ENCODE results near the gene PCMTD2. TPM values are rescaled to one million over a fixed set of nuclear protein-coding genes. Genes with fewer than 3 reads are reported as not detected.

PCMTD2 gene
- total RNA-seq, 1 donor from 2014 or later = 45.2 TPM

- H3K4me3 ChIP-seq = no peak overlapping the region
- H3K9me3 ChIP-seq = no peaks in the 10 kb centered on the region
- no peak overlapping the region for H3K27ac ChIP-seq
- no peak for TF ChIP-seq POLR2AphosphoS5 (IDR thresholded peaks at IDR 0.05; ENCODE audit: insufficient read depth in 1 of 2, low read depth in 1 of 2)
- no peak for TF ChIP-seq CTCF (IDR thresholded peaks at IDR 0.05)
- no peak for TF ChIP-seq POLR2A (IDR thresholded peaks at IDR 0.05)
- H3K4me1 ChIP-seq = peaks cover 18% of the 10 kb centered on the region
- H3K27me3 ChIP-seq = no peaks in the 10 kb centered on the region
- DNase-seq (ENCODE audit: extremely low spot score in 2 of 2) = no peak
- intact Hi-C loops (cut with DNase I) = no loop called here
- H3K36me3 ChIP-seq = no peaks in the 10 kb centered on the region
These were observed 39.5 kb upstream of the PCMTD2 start for GRCh38 chr20:64216036-64216435.

GRCh38 chr20:64216910-64217309 lies 38.6 kb upstream of the PCMTD2 start:
- no peaks in the 10 kb centered on the region for H3K27me3 ChIP-seq
- no peak for DNase-seq (ENCODE audit: extremely low spot score in 2 of 2)
- no peak overlapping the region for H3K27ac ChIP-seq
- intact Hi-C loops (cut with DNase I) = no loop called here
- H3K9me3 ChIP-seq = no peaks in the 10 kb centered on the region
- H3K4me1 ChIP-seq = peaks cover 18% of the 10 kb centered on the region
- no peak for TF ChIP-seq POLR2AphosphoS5 (IDR thresholded peaks at IDR 0.05; ENCODE audit: insufficient read depth in 1 of 2, low read depth in 1 of 2)
- H3K4me3 ChIP-seq = no peak overlapping the region
- no peaks in the 10 kb centered on the region for H3K36me3 ChIP-seq

GRCh38 chr20:64217539-64218221 lies 37.9 kb upstream of the PCMTD2 start:
- Histone ChIP-seq H3K36me3 (no peaks in the 10 kb centered on the region), H3K27me3 (no peaks in the 10 kb centered on the region), H3K9me3 (no peaks in the 10 kb centered on the region), H3K27ac (no peak overlapping the region), H3K4me3 (no peak overlapping the region), H3K4me1 (peaks cover 13% of the 10 kb centered on the region)
- DNase-seq (ENCODE audit: extremely low spot score in 2 of 2) = no peak
- intact Hi-C loops (cut with DNase I) = no loop called here
- TF ChIP-seq CTCF (IDR thresholded peaks at IDR 0.05) (no peak), POLR2AphosphoS5 (IDR thresholded peaks at IDR 0.05; ENCODE audit: insufficient read depth in 1 of 2, low read depth in 1 of 2) (no peak), POLR2A (IDR thresholded peaks at IDR 0.05) (no peak)

DNA sequence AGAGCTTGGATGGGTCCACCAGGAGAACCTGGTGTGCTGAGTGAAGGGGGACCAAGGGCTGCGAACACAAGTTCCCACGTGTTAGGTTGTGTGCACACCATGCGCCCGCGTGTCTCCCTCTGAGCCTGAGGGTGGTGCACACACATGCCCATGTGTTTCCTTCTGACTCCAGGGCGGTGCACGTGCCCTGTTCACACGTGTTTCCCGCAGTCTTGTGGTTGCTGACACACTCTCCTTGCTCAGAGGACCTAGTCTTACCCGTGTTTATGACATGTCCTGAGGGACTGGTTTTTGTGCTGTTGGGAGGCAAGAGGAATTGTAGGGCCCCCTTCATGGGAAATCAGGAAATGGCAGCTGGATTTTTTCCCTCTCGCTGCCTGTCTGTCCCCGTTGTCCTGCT lies 36.3 kb upstream of the PCMTD2 start:
- intact Hi-C loops (cut with DNase I) = no loop called here
- no peak for DNase-seq (ENCODE audit: extremely low spot score in 2 of 2)
- H3K4me1 ChIP-seq = peaks cover 10% of the 10 kb centered on the region
- H3K36me3 ChIP-seq = no peaks in the 10 kb centered on the region
- no peak overlapping the region for H3K4me3 ChIP-seq
- TF ChIP-seq POLR2AphosphoS5 (IDR thresholded peaks at IDR 0.05; ENCODE audit: insufficient read depth in 1 of 2, low read depth in 1 of 2) = no peak
- TF ChIP-seq CTCF (IDR thresholded peaks at IDR 0.05) = no peak
- TF ChIP-seq POLR2A (IDR thresholded peaks at IDR 0.05) = no peak
- no peaks in the 10 kb centered on the region for H3K27me3 ChIP-seq
- H3K27ac ChIP-seq = no peak overlapping the region
- no peaks in the 10 kb centered on the region for H3K9me3 ChIP-seq

- Histone ChIP-seq H3K36me3 (no peaks in the 10 kb centered on the region), H3K4me1 (peaks cover 15% of the 10 kb centered on the region), H3K9me3 (no peaks in the 10 kb centered on the region), H3K4me3 (no peak overlapping the region), H3K27me3 (no peaks in the 10 kb centered on the region), H3K27ac (no peak overlapping the region)
- intact Hi-C loops (cut with DNase I) = no loop called here
- DNase-seq (ENCODE audit: extremely low spot score in 2 of 2) = no peak
- no peak for TF ChIP-seq POLR2A (IDR thresholded peaks at IDR 0.05)
- no peak for TF ChIP-seq CTCF (IDR thresholded peaks at IDR 0.05)
- TF ChIP-seq POLR2AphosphoS5 (IDR thresholded peaks at IDR 0.05; ENCODE audit: insufficient read depth in 1 of 2, low read depth in 1 of 2) = no peak
These were observed 35.8 kb upstream of the PCMTD2 start for GRCh38 chr20:64219730-64220129.
